Hepatocyte (in vitro differentiated cells): ENCODE data around the gene ASS1.

Experiments
- EZH2 ChIP-seq: fragments of 200-600 bp; sonication (generic); IDR thresholded peaks from 2 replicates; pipeline ENCODE4 v1.6.1; 2016; ENCODE audit warnings: antibody characterized with exemption, mild to moderate bottlenecking, borderline replicate concordance
- EZH2phosphoT487 ChIP-seq: fragments of 200-600 bp; sonication (generic); IDR thresholded peaks from one replicate; pipeline ENCODE4 v1.6.1; 2018; ENCODE audit warnings: antibody characterized with exemption, mild to moderate bottlenecking, low read depth, moderate library complexity; ENCODE audit not compliant: unreplicated experiment, severe bottlenecking
- TF ChIP-seq, protein P1 (sequence below): fragments of 200-600 bp; sonication (generic); IDR thresholded peaks from 2 replicates; pipeline ENCODE4 v1.5.1; 2016; ENCODE audit warnings: antibody characterized with exemption, mild to moderate bottlenecking; ENCODE audit not compliant: poor library complexity

- TF ChIP-seq, protein P1, sequence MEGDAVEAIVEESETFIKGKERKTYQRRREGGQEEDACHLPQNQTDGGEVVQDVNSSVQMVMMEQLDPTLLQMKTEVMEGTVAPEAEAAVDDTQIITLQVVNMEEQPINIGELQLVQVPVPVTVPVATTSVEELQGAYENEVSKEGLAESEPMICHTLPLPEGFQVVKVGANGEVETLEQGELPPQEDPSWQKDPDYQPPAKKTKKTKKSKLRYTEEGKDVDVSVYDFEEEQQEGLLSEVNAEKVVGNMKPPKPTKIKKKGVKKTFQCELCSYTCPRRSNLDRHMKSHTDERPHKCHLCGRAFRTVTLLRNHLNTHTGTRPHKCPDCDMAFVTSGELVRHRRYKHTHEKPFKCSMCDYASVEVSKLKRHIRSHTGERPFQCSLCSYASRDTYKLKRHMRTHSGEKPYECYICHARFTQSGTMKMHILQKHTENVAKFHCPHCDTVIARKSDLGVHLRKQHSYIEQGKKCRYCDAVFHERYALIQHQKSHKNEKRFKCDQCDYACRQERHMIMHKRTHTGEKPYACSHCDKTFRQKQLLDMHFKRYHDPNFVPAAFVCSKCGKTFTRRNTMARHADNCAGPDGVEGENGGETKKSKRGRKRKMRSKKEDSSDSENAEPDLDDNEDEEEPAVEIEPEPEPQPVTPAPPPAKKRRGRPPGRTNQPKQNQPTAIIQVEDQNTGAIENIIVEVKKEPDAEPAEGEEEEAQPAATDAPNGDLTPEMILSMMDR: no peak
- TF ChIP-seq EZH2 (no peak), EZH2phosphoT487 (no peak)
These were observed 75.2 kb downstream of the ASS1 start for GRCh38 chr9:130519927-130520326.
